Medulla oblongata (tissue), 1 donor: Measurements from ENCODE around the gene CD209.
"Not testable (repeated sequence)": the region's sequence is repeated elsewhere in the genome, so short reads cannot be mapped to it uniquely, and the experiment has no call there.

ENCODE experiments used
- DNase-seq: peaks from one replicate; pipeline ENCODE4 v3.0.0-alpha.2; 2015; ENCODE audit errors: extremely low spot score

CD209 gene, protein sequence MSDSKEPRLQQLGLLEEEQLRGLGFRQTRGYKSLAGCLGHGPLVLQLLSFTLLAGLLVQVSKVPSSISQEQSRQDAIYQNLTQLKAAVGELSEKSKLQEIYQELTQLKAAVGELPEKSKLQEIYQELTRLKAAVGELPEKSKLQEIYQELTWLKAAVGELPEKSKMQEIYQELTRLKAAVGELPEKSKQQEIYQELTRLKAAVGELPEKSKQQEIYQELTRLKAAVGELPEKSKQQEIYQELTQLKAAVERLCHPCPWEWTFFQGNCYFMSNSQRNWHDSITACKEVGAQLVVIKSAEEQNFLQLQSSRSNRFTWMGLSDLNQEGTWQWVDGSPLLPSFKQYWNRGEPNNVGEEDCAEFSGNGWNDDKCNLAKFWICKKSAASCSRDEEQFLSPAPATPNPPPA

DNA sequence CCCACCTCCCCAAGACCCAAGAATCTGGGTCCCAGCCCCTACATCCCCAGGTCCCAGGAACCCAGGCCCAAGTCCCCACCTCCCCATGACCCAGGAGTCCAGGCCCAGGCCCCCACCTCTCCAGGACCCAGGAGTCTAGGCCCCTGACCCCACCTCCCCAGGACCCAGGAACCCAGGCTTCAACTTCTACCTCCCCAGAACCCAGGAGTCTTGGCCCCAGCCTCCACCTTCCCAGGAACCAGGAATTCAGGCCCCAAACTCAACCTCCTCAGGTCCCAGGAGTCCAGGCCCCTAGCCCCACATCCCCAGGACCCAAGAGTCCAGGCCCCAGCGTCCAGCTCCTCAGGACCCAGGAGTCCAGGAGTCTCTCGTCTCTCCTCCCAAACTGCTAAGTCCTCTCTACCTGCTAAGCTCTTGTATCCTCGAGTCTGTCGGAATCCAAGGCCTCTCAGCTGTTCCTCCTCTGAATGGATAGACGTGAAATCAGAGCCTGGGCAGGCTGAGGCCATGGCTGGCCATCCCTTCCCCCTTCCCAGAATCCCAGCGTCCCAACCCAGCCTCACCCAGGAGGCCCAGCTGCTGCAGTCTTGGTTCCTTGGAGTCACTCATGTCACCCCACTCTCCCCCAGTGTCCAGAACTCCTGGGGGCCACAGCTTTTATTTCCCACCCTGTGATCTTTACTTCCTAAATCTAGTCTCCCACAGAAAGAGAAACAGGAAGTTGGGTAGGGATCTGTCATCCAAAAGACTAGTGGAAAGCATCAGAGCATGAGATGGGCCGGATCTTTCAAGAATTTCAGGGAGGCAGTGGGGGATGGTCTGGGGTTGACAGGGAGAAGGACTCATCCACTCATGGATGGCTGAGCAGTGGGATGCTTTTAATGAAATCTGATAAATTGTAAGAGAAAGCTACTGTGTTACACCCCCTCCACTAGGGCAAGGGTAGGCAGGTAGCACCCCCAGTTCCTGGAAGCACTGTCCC, at the start of gene CD209:
TSS of gene CD209 (minus strand) at position 632 of the 982 bp plus-strand sequence. CDS start at position 609, 23 bp downstream.
- peak; percentile 6 for DNase-seq

DNA sequence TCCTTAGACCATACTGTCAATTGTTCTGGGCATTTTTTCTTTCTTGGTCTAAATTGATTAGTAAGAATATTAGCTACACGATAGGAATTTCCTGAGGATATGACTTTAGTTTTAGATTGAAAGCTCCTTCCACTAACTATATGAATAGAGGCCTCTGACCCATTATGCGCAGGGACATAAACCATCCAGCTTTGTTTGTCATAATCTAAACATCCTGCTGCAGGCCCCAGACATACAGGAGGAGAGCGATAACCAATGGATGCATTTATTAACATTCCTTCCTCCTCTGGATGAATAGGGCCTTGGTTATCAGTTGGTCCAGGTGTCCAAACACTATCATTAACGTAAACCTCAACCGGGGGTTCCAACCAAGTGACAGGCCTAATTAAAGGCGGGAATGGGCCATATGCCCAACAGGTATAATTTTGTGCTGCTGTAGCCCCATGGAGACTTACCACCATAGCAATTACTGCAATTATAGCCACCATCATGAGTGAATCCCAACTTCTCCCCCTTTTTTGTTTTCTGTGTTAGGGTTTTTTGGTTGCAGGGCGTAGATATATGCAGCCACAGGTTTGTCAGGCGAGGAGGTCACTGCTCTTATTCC, 48.3 kb upstream of the CD209 start:
- no peak for DNase-seq

DNA sequence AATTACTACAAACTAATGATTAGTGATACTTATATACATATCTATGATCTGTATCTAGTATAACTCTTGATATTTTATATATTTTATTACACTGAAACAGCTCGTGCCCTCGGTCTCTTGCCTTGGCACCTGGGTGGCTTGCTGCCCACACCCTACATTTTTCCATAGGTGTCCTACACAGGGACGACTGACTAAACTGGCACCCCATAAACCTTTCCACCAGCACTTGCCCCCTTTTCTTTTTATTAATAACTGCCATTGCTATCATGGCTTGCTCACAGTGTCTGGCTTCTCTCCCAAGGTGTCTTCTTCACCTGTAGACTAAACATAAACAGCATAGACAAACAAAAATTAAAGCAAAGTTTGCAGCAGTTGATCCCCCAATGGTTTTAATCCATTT, 46.2 kb upstream of the CD209 start:
- DNase-seq = no peak

DNA sequence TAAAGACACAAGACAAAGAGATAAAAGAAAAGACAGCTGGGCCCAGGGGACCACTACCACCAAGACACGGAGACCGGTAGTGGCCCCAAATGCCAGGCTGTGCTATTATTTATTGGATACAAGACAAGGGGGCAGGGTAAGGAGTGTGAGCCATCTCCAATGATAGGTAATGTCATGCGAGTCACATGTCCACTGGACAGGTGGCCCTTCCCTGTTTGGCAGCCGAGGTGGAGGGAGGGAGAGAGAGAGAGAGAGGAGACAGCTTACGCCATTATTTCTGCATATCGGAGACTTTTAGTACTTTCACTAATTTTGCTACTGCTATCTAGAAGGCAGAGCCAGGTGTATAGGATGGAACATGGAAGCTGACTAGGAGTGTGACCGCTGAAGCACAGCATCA, 45.4 kb upstream of the CD209 start:
- not testable (repeated sequence) for DNase-seq

DNA sequence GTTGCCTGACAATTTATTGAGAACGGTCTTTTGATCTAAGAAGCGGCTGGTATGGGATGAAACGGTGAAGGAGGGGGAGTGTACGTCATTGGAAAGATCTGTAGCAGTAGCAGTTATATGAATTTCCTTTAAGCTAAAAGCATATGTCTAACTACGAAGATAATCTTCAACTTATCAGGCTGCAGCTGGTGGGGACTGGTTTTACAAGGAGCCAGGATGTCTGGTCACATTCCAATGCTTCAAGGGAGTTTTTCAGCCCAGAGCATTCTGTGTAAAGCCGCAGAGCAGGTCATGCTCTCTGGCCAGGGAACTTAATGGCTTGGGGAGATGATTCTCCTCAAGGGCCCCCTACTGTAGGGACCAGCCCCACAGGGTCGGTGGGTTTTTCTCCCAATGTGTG, 44.9 kb upstream of the CD209 start:
- no peak for DNase-seq

DNA sequence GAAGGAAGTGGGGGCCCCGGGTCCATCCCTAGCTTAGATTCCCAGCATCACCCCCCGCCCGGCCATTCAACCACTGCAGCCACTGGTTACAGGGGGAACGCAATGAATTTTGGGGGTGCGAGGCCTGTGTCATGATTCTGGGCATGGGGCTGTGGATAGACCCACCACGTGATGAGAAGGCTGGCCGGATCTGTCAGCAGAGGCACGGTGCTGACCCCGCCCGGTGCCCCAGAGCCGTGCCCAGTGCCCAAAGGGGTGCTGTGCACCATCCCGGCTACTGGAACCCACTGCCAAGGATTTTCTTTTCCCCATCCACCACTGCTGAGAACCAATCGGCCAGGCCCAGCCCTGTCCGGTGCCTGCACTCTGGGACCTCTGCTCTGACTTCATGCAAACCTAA, 43.1 kb upstream of the CD209 start:
- DNase-seq = no peak

DNA sequence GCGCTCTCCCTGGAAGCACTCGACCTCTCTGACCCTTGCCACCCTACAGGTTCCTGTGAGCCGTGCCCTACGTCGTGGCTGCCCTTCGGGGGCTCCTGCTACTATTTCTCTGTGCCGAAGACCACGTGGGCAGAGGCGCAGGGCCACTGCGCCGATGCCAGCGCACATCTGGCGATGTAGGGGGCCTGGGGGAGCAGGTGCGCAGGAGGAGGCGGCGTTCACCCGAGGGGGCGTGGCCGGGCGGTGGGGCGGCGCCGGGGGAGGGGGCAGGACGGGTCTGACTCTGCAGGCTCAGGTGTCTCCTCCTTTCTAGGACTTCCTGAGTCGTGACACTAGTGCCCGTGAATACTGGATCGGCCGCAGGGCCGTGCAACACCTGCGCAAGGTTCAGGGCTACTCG, 42.1 kb upstream of the CD209 start:
- no peak for DNase-seq

DNA sequence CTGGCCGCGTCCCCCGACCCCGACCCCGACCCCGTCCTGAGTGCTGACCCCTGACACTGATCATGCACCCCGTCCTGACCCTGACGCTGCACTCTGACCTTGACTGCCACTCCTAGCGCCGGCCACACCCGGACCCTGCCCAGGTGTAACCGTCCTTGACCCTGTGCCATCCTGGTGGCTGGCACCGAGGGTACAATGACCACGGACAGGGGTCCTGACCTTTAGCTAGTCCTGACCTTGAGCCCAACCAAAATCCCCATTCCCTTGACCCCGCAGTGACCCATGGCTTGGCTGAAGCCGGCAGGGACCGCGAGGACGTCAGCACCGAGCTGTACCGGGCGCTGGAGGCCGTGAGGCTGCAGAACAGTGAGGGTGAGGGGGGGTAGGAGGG, 41.6 kb upstream of the CD209 start:
- DNase-seq = no peak

DNA sequence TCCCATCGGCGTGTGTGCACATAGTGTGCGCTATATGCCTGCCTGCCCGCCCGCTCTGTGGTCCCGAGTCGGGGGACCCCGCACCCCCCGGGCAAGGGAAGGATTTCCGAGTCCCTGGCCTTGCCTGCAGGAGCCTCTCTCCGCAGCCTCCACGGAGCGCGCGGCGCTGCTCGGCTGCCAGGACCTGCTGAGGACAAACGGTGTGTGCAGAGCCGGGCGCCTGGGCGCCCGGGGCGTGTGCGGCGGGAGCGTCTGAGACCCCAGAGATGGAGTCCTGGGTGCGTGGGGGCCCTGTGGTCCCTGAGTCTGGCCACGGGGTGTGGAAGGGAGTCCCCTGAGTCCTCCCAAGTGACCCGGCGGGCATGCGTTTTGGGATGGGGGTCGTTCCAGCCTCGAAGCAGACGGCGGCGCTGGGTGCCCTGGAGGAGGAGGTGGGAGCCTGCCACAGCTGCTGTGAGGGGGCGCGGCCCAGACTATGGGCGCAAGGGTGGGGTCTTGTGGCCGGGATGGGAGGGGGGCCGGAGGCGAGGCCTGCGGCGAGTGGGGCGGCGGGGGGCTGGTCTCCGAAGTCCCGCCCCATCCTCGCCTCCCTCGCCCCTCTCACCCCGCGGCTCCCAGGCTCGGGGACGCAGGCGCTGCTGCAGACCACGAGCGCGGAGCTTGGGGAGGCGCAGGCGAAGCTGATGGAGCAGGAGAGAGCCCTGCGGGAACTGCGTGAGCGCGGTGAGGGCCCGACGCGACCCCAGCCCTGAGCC, 41.0 kb upstream of the CD209 start:
- DNase-seq = no peak

DNA sequence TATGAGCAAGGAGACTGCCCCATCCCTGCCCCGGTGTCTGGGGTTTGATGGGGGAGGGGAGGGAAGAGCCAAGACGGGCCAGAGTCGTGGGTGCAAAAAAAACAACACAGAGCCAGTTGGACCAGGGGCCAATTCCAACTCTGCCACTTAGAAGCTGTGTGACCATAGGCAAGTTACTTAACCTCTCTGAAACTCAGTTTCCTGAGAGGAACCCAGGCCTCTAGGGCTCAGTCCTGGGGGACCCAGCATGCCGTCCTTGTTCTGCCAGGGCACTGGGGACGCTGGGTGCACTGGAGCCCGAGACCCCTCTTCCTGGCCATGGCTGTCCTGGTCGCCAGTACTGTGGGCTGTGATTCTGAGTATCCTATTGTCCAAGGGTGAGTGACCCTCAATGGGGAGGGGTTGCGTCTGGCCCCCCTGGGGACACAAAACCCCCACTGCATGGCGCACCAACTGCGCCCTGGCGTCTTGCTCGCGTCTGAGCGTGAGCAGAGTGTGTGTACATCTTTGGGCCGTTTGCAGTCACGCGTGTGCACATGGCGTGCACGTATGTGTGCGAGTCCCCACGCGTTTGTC, 40.4 kb upstream of the CD209 start:
- no peak for DNase-seq

DNA sequence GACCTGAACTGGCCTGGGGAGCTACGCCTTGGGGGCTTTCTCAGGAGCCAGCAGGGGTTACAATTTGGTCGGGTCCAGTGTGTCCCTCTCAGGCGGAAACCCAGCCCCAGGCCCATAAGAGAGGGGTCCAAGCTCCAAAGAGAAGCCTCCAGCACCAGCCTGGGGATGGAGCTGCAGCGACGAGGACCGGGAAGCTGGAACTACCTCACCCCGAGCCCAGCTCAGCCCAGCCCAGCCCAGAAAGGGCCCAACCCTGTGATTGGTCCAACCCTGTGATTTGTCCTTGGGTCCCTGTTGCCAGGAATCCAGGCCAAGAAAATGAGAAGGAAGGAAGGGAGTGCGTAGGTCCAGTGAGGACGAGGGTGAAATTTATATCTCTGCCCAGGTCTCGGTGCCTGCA, 39.8 kb upstream of the CD209 start:
- no peak for DNase-seq

DNA sequence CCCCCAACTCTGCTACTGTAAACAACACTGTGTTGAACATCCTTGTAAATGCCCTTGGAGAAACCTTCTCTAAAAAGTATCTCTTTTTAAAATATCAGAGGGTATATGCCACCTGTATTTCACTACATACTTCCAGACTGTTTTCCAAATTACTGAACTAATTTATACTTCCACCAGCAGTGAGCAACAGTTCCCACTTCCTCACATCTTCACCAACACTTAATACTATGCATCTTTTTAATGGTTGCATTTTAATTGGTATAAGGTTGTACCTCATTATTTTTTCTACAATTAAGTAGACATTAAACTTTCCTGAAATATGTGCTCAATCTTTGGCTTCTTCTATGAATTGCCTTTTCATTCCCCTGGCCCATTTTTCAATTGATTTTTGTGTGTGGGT, 37.5 kb upstream of the CD209 start:
- no peak for DNase-seq

DNA sequence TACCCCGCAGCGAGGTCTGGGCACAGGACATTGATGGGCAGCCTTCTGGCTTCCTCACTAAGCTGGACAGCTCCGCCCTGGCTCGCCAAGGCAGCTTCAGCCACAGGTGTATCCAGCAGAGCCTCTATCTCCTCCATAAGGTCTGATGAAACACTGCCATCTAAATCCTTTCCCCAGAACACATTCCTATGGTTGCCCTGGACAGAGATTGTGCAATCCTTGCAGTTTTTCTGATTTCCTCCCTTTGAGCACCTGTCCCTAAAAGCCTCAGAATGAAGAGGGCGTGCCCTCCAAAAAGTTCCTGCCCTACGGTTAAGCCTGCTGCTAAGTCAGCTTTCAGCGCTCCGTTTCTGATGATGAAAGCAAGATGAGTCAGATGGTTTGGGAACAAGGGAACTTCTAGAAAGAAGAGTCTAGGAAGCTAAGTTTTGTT, 36.7 kb upstream of the CD209 start:
- no peak for DNase-seq

DNA sequence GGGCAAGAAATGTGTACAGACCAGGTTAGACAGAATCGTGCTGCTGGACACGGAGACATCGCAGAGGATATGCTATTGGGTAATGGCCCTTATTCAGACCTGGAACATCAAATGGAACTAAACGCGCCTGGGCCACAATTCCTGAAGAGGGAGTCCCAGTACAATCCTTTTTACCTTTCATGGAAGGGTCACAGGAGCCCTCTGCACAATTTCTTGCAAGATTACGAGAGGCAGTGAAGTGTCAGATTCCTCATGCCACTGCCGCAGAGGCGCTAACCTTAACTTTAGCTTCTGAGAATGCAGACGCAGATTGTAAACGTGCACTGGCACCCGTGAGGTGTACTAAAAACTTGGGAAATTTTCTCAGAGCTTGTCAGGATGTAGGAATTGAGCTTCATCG, 33.8 kb upstream of the CD209 start:
- DNase-seq = no peak

DNA sequence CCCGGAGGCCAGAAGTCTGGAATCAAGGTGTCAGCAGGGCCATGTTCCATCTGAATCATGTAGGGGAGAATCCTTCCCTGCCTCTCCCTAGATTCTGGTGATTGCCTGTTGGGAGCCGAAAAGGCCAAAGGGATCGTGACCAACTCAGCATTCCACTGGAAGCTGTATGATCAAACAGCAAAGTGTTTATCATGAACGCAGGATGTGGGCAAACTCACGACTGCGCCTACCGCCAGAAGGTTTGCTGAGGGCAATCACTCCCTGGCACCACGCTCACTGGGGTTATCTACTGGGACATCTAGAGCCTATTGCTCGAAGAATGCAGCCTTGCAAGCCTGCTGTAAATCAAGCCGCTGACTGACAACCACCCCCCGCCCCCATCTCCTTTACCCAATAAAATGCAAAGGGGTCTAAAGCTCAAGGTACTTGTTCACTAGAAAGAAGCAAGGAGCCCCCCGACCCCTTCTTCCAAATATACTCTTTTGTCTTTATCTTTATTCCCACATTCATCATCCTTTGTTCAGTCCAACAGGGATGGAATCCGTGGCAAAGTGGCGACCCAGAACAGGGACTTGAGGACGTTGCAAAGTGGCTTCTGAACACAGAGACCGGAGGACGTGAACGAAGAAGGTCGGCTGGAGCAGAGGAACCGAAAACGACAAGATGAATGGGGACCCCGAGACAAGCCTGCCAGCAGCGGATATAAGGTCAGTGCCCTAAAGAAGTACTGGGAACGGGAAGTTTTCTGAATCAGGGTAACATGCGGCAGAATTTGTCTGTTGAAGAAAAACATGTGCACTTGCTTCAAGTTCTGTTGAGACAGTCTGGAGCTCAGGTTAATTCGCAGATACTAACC, 32.5 kb upstream of the CD209 start:
- DNase-seq = no peak

DNA sequence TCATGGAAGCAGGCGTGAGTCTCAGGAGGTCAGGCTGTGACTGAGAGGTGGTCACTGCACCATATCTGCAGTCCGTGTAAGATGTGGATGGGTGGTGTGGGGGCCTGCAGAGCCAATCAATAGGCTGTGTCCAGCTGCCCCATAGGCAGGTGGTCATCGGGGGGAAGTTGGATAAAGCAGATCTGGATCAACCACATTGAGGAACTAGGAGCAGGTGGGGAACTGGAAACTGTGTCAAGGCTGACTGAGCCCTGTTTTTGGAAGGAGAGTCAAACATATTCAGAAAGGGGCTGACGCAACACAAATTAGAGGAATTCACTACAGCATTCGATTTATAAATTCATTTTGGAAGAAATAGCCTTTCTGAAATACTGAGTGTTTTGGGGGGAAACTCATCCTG, 30.7 kb upstream of the CD209 start:
- peak; percentile 9 for DNase-seq

DNA sequence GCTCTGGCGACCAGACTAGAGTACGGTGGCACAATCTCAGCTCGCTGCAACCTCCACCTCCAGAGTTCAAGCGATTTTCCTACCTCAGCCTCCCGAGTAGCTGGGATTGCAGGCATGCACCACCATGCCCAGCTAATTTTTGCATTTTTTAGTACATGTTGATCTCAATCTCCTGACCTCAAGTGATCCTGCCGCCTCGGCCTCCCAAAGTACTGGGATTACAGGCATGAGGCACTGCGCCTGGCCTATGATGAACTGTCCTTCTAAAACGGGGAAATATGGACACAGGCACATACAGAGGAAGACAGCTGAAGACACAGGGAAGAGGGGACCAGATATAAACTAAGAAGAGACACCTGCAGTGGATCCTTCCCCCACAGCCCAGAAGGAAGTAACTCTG, 28.4 kb upstream of the CD209 start:
- no peak for DNase-seq

DNA sequence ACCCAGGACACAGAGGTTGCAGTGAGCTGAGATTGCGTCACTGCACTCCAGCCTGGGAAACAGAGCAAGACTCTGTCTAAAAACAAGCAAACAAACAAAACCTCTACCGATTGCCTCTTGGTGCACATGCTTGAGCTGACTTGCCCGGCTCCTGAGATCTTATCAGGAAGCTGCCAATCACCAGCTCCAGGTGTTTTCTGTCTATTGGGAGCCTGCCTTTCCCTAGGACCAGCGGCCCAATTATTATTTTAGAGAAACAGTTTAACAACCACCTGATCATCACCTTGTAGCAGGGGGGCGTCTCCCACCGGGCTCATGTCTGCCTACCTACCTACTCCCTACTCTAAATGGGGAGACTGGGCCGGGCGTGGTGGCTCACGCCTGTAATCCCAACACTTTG, 26.5 kb upstream of the CD209 start:
- DNase-seq = no peak

DNA sequence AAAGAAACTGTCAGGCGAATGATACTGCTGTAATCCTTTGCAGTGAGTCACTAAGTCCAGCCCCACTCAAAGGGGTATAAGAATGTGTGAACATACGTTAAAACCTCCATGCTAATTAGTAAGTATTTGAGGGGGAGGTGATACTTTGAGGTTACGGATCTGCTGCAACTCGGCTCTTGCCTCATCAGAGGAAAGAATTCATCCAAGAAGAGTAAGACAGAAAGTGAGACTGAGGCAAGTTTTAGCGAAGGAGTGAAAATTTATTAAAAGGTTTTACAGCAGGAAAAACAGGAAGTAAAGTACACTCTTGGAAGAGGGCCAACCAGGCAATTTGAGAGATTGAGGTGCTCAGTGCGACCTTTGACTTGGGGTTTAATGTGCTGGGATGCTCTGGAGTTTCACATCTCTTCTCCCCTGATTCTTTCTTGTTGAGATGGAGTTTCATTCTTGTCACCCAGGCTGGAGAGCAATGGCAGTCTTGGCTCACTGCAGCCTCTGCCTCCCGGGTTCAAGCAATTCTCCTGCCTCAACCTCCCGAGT, 25.5 kb upstream of the CD209 start:
- DNase-seq = no peak

DNA sequence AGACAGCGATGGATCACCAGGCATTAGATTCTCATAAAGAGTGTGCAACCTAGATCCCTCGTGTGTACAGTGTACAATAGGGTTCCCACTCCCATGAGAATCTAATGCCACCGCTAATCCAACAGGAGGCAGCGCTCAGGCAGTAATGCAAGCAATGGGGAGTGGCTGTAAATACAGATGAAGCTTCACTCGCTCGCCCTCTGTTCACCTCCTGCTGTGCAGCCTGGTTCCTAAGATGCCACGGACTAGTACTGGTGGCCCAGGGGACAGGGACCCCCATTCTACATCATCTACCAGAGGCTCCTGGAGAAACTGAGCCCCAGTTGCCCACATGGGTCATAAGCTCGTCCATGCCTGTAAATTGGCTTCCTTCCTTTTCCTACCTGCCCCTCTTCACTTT, 23.7 kb upstream of the CD209 start:
- DNase-seq = no peak
